Psoas muscle (tissue), 8 donors: ENCODE data around the gene RDH13. TPM values are rescaled to one million over a fixed set of nuclear protein-coding genes. Genes with fewer than 3 reads are reported as not detected.
"Not testable (repeated sequence)": the region's sequence is repeated elsewhere in the genome, so short reads cannot be mapped to it uniquely, and the experiment has no call there.

ENCODE experiments used
- ATAC-seq, 4 donors: fragments of 200-7000 bp; cut with Tn5 transposase; one replicate each; pipeline ENCODE4 v1.9.1; 2020; ENCODE audit warnings: moderate library complexity in 3 of 4, mild to moderate bottlenecking in 2 of 4
- DNase-seq, 2 donors: peaks; one replicate each; pipeline ENCODE4 v3.0.0-alpha.2; 2020
- H3K27ac ChIP-seq: fragments of 200-600 bp; one replicate; pipeline ENCODE4 v1.8.0; 2022
- H3K27me3 ChIP-seq, 3 donors: fragments of 200-600 bp in 1 of 3; one replicate each; pipeline versions ENCODE4 v1.6.1 to v1.8.0; 2013 to 2022; ENCODE audit warnings: low read length in 2 of 3, mild to moderate bottlenecking in 2 of 3, moderate library complexity in 1 of 3; ENCODE audit not compliant: insufficient read depth in 3 of 3
- H3K36me3 ChIP-seq, 2 donors: fragments of 200-600 bp in 1 of 2; one replicate each; pipeline versions ENCODE4 v1.6.1 to v1.8.0; 2013 to 2022; ENCODE audit warnings: low read depth in 1 of 2, mild to moderate bottlenecking in 1 of 2, moderate library complexity in 1 of 2; ENCODE audit not compliant: insufficient read depth in 1 of 2
- H3K4me1 ChIP-seq: fragments of 200-600 bp; one replicate; pipeline ENCODE4 v1.8.0; 2022
- H3K4me3 ChIP-seq: fragments of 200-600 bp; one replicate; pipeline ENCODE4 v1.8.0; 2022; ENCODE audit warnings: mild to moderate bottlenecking
- H3K9me3 ChIP-seq: fragments of 200-600 bp; one replicate; pipeline ENCODE4 v1.8.0; 2022
- CTCF ChIP-seq: fragments of 200-600 bp; IDR thresholded peaks from one replicate; pipeline ENCODE4 v1.8.0; 2022; ENCODE audit warnings: antibody characterized with exemption
- WGBS, 3 donors: extraction: QIAGEN DNeasy Blood & Tissue Kit; methylation state at CpG; one replicate each; pipeline versions ENCODE4 v1.1.6 to v1.1.7; 2013; 5-methylcytosine and 5-hydroxymethylcytosine counted together
- intact Hi-C, 2 donors: fragments of 100-400 bp; cut with DNase I; formaldehyde crosslinking; loops; one replicate each; pipeline versions ENCODE4 v1.11.0 to v1.14.2; 2022
- polyA plus RNA-seq, 3 donors: library from polyadenylated mRNA; stranded (reverse); fragments of 200-250 nt; gene quantifications; one replicate each; pipeline ENCODE4 v1.2.3, GENCODE V29; 2013
- total RNA-seq, 4 donors: library from RNA; stranded (reverse); fragmentation: NEBNext Ultra II Directional in 2 of 4; extraction: Animal tissue kit (Norgen Biotek cat#: 25700) in 2 of 4; gene quantifications; one replicate each; pipeline versions ENCODE4 v1.2.1 to v1.2.4, GENCODE V29; 2021 to 2023
- donor health status: healthy with polysubstance abuse.
- donor health status: DM: no; HTN: no; CAD: no; lungs with moderate emphysema.
- donor health status: Bipolar disorder and iron deficiency.
- donor health status: healthy.
- donor health status: DM: yes; HTN: yes; CAD: no.
- donor health status: DM: no; HTN: no; CAD: no.
- donor health status: DM: no; HTN: no; CAD: no.
- donor health status: DM: yes; HTN: yes; CAD: no.

The RDH13 gene
- total and polyA plus RNA-seq, 7 donors, result 4.5 to 18.0 (median 13.1) TPM

- ATAC-seq, DNase-seq, H3K27ac ChIP-seq, H3K9me3 ChIP-seq, H3K27me3 ChIP-seq, intact Hi-C loops, H3K36me3 ChIP-seq, H3K4me1 ChIP-seq: not testable (repeated sequence)
- H3K4me3 ChIP-seq, result peak overlapping the region; percentile 51
- WGBS, 3 donors, result 44 to 71% (median 69%) methylated on average over 11 of the region's 11 CpGs
These were observed 56.2 kb downstream of the RDH13 start for GRCh38 chr19:55006795-55007194.

DNA sequence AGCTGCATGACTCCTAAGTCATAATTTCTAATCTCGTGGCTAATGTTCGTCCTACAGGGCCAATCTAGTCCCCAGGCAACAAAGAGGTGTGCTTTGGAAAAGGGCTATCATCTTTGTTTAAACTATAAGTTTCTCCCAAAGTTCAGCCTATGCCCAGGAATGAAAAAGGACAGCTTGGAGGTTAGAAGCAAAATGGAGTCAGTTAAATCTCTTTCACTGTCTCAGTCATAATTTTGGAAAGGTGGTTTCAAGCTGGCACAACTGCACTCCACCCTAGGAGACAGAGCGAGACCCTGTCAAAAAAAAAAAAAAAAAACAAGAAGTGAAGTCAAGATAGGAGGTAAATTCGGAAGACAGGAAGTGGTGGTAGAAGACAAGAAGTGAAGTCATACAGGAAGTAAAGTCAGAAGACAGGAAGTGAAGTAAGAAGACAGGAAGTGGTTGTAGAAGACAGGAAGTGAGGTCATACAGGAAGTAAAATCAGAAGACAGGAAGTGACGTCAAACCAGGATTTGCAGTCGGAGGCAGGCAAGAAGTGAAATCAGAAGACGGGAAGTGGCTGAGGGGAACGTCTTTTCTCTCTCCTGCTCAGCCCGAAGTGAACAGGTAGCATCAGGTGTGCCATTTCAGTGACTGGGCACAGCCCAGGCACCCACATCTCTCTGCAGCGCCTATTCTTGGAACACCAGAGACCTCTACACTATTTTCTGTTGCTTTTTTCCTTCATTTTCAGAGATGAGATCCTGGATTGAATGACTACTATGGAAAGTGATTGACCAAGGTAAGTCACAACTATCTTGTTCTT is 57.1 kb downstream of the RDH13 start:
- Histone ChIP-seq H3K27me3 (no peaks in the 10 kb centered on the region), H3K4me3 (peak overlapping the region; percentile 51), H3K9me3 (no peaks in the 10 kb centered on the region), H3K36me3 (no peaks in the 10 kb centered on the region), H3K4me1 (no peaks in the 10 kb centered on the region), H3K27ac (no peak overlapping the region)
- ATAC-seq, result peak in 2 of 4 donors; percentile 36 to 37
- no peak for TF ChIP-seq CTCF
- intact Hi-C loops, result no loop called here
- WGBS, 3 donors, result 54 to 77% (median 67%) methylated on average over 10 of the region's 10 CpGs
- no peak for DNase-seq

DNA sequence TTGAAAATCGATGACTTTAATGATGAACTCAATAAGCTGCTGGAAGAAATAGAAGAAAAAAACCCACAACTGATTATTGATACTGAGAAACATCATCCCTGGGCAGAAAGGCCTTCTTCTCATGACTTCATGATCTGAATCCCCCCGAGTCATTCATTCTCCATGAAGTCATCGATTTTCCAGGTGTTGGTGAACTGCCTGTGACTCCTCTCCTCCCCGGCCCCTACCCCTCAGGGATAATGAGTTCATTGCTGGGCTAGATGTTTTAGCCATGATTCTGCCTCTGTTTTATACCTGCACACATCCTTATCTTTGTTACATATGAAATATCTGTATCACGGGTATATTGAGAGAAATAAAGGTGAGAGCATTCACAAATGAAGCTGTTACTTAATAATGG is 62.2 kb downstream of the RDH13 start:
- Histone ChIP-seq H3K4me1 (no peaks in the 10 kb centered on the region), H3K4me3 (no peak overlapping the region), H3K27ac (no peak overlapping the region), H3K27me3 (no peaks in the 10 kb centered on the region), H3K36me3 (no peaks in the 10 kb centered on the region), H3K9me3 (no peaks in the 10 kb centered on the region)
- DNase-seq (no peak), ATAC-seq (no peak)
- WGBS, 3 donors, result 57 to 70% (median 68%) methylated on average over 5 of the region's 5 CpGs
- TF ChIP-seq CTCF, result no peak
- intact Hi-C loops, result no loop called here

DNA sequence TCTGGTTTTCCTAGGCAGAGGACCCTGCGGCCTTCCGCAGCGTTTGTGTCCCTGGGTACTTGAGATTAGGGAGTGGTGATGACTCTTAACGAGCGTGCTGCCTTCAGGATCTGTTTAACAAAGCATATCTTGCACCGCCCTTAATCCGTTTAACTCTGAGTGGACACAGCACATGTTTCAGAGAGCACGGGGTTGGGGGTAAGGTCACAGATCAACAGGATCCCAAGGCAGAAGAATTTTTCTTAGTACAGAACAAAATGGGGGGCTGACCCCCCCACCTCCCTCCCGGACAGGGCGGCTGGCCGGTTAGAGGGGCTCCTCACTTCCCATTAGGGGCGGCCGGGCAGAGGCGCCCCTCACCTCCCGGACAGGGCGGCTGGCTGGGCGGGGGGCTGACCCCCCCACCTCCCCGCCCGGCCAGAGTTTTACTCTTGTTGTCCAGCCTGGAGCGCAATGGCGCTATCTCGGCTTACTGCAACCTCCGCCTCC is 64.2 kb downstream of the RDH13 start:
- intact Hi-C loops, H3K27ac ChIP-seq, H3K36me3 ChIP-seq, H3K9me3 ChIP-seq, DNase-seq, H3K27me3 ChIP-seq, H3K4me1 ChIP-seq, H3K4me3 ChIP-seq, ATAC-seq: not testable (repeated sequence)
- WGBS, 3 donors, result 76 to 84% (median 84%) methylated on average over 16 to 23 of the region's 23 CpGs

DNA sequence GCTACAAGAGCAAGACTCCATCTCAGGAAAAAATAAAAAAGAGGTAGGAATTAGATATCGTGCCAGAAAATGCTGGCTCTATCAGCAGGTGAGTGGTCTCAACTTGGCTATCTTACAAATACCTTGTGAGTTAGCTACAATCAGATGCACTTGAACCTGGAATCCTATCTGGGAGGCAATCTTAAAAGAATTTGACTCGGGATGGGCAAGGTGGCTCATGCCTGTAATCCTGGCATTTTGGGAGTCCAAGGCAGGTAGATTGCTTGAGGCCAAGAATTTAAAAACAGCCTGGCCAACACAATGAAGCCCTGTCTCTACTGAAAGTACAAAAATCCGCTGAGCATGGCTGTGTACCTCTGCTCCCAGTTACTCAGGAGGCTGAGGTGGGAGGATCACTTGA is 67.4 kb downstream of the RDH13 start:
- intact Hi-C loops, result no loop called here
- DNase-seq (no peak), ATAC-seq (no peak)
- Histone ChIP-seq H3K4me3 (no peak overlapping the region), H3K4me1 (no peaks in the 10 kb centered on the region), H3K36me3 (no peaks in the 10 kb centered on the region), H3K27ac (no peak overlapping the region), H3K9me3 (no peaks in the 10 kb centered on the region), H3K27me3 (no peaks in the 10 kb centered on the region)
- WGBS, 3 donors, result 62 to 81% (median 71%) methylated on average over 3 of the region's 3 CpGs
- no peak for TF ChIP-seq CTCF

Other genes starting within 250 kb of the RDH13 start
- gene KIR3DL1, start 246.7 kb downstream of the RDH13 start, total RNA-seq, result not detected
- under 1 TPM in 1 of 3 donors, not detected in 2; 0.01 TPM for gene KIR3DL1, start 246.7 kb downstream of the RDH13 start, polyA plus RNA-seq
- under 1 TPM in 1 of 4 donors, not detected in 3; 0.17 TPM for gene KIR2DS4, start 230.5 kb downstream of the RDH13 start, total RNA-seq
- gene KIR2DS4, start 230.5 kb downstream of the RDH13 start, polyA plus RNA-seq, result under 1 TPM in 1 of 3 donors, not detected in 2; 0.06 TPM
- gene KIR3DL2, start 212.7 kb downstream of the RDH13 start, total RNA-seq, result not detected
- under 1 TPM in 1 of 3 donors, not detected in 2; 0.03 TPM for gene KIR3DL2, start 212.7 kb downstream of the RDH13 start, polyA plus RNA-seq
- 1 to 10 TPM in 1 of 4 donors, under 1 TPM in 2, not detected in 1; 0.24 to 1.0 (median 0.27) TPM for gene FCAR, start 188.9 kb downstream of the RDH13 start, total RNA-seq
- under 1 TPM in 1 of 3 donors, not detected in 2; 0.04 TPM for gene FCAR, start 188.9 kb downstream of the RDH13 start, polyA plus RNA-seq
- under 1 TPM in 2 of 4 donors, not detected in 2; 0.27 to 0.32 TPM for gene NCR1, start 157.0 kb downstream of the RDH13 start, total RNA-seq
- gene NCR1, start 157.0 kb downstream of the RDH13 start, polyA plus RNA-seq, result not detected
- gene NLRP7, start 115.6 kb downstream of the RDH13 start, total RNA-seq, result not detected
- not detected for gene NLRP7, start 115.6 kb downstream of the RDH13 start, polyA plus RNA-seq
- gene NLRP2, start 96.8 kb downstream of the RDH13 start, total RNA-seq, result under 1 TPM in 2 of 4 donors, not detected in 2; 0.13 to 0.30 TPM
- under 1 TPM; 0.03 to 0.15 (median 0.06) TPM for gene NLRP2, start 96.8 kb downstream of the RDH13 start, polyA plus RNA-seq
- gene GP6, start 24.9 kb downstream of the RDH13 start, total RNA-seq, result under 1 TPM in 2 of 4 donors, not detected in 2; 0.18 to 0.28 TPM
- gene GP6, start 24.9 kb downstream of the RDH13 start, polyA plus RNA-seq, result under 1 TPM; 0.09 to 0.38 (median 0.10) TPM
- gene EPS8L1, start 12.7 kb upstream of the RDH13 start, total RNA-seq, result 1 to 10 TPM in 2 of 4 donors, under 1 TPM in 2; 0.53 to 2.5 (median 0.93) TPM
- gene EPS8L1, start 12.7 kb upstream of the RDH13 start, polyA plus RNA-seq, result 1 to 10 TPM in 2 of 3 donors, under 1 TPM in 1; 0.97 to 1.9 (median 1.4) TPM
- 10 to 100 TPM; 20.5 to 35.3 (median 24.8) TPM for gene PPP1R12C, start 54.5 kb upstream of the RDH13 start, total RNA-seq
- 10 to 100 TPM; 28.5 to 59.1 (median 44.4) TPM for gene PPP1R12C, start 54.5 kb upstream of the RDH13 start, polyA plus RNA-seq
- gene TNNT1, start 86.1 kb upstream of the RDH13 start, total RNA-seq, result 1,000 to 10,000 TPM; 7,142 to 9,723 (median 8,305) TPM
- over 10,000 TPM in 2 of 3 donors, 1,000 to 10,000 TPM in 1; 4,522 to 12,694 (median 10,175) TPM for gene TNNT1, start 86.1 kb upstream of the RDH13 start, polyA plus RNA-seq
- 10 to 100 TPM in 1 of 4 donors, 1 to 10 TPM in 3; 5.0 to 16.2 (median 7.4) TPM for gene TNNI3, start 94.6 kb upstream of the RDH13 start, total RNA-seq
- gene TNNI3, start 94.6 kb upstream of the RDH13 start, polyA plus RNA-seq, result 10 to 100 TPM; 13.4 to 17.4 (median 15.2) TPM
- gene DNAAF3, start 103.5 kb upstream of the RDH13 start, total RNA-seq, result not detected
- under 1 TPM; 0.06 to 0.47 (median 0.34) TPM for gene DNAAF3, start 103.5 kb upstream of the RDH13 start, polyA plus RNA-seq
- gene SYT5, start 117.1 kb upstream of the RDH13 start, total RNA-seq, result not detected
- under 1 TPM in 2 of 3 donors, not detected in 1; 0.03 to 0.13 TPM for gene SYT5, start 117.1 kb upstream of the RDH13 start, polyA plus RNA-seq
- under 1 TPM in 3 of 4 donors, not detected in 1; 0.15 to 0.18 (median 0.17) TPM for gene PTPRH, start 146.4 kb upstream of the RDH13 start, total RNA-seq
- under 1 TPM; 0.04 to 0.12 (median 0.05) TPM for gene PTPRH, start 146.4 kb upstream of the RDH13 start, polyA plus RNA-seq
- gene TMEM86B, start 165.6 kb upstream of the RDH13 start, total RNA-seq, result 1 to 10 TPM; 2.0 to 2.4 (median 2.3) TPM
- 1 to 10 TPM in 2 of 3 donors, under 1 TPM in 1; 0.68 to 2.1 (median 1.2) TPM for gene TMEM86B, start 165.6 kb upstream of the RDH13 start, polyA plus RNA-seq
- 10 to 100 TPM; 38.1 to 51.8 (median 43.9) TPM for gene PPP6R1, start 195.9 kb upstream of the RDH13 start, total RNA-seq
- 10 to 100 TPM; 27.9 to 72.3 (median 50.0) TPM for gene PPP6R1, start 195.9 kb upstream of the RDH13 start, polyA plus RNA-seq
- gene HSPBP1, start 217.0 kb upstream of the RDH13 start, total RNA-seq, result 10 to 100 TPM; 23.0 to 34.0 (median 28.6) TPM
- 10 to 100 TPM; 41.8 to 98.2 (median 65.6) TPM for gene HSPBP1, start 217.0 kb upstream of the RDH13 start, polyA plus RNA-seq
- gene BRSK1, start 220.8 kb upstream of the RDH13 start, total RNA-seq, result 1 to 10 TPM in 2 of 4 donors, under 1 TPM in 2; 0.77 to 1.1 (median 0.92) TPM
- gene BRSK1, start 220.8 kb upstream of the RDH13 start, polyA plus RNA-seq, result under 1 TPM; 0.14 to 0.64 (median 0.53) TPM